ENCODE data around the gene PIH1D2. TPM values are rescaled to one million over a fixed set of nuclear protein-coding genes. Genes with fewer than 3 reads are reported as not detected.

PIH1D2 gene
- total RNA-seq, 1 experiment from 2014 or later: 0.85 TPM

GRCh38 chr11:112042161-112042960, 31.5 kb downstream of the PIH1D2 start:
- Mint-ChIP-seq H3K9me3 (no peaks in the 10 kb centered on the region), H3K36me3 (peaks cover 70% of the 10 kb centered on the region), H3K4me1 (no peaks in the 10 kb centered on the region), H3K27me3 (ENCODE audit: low read depth) (no peaks in the 10 kb centered on the region), H3K4me3 (no peak overlapping the region), H3K27ac (no peak overlapping the region)
- no peak for ATAC-seq
- ChIA-PET POLR2A (no interaction called here), CTCF (no interaction called here)
- DNase-seq (ENCODE audit: low spot score): no peak
- TF ChIP-seq GABPB1 (CRISPR knock-in tag; IDR thresholded peaks at IDR 0.05) (no peak), TEAD4 (CRISPR knock-in tag; IDR thresholded peaks at IDR 0.05) (no peak)

- ChIA-PET POLR2A (no interaction called here), CTCF (no interaction called here)
- H3K36me3 Mint-ChIP-seq: peaks cover 56% of the 10 kb centered on the region
- TF ChIP-seq SP1 (CRISPR knock-in tag; conservative IDR thresholded peaks at IDR 0.05) (no peak), ZNF121 (CRISPR knock-in tag; IDR thresholded peaks at IDR 0.05) (no peak), IRF2 (CRISPR knock-in tag; IDR thresholded peaks at IDR 0.05; ENCODE audit: borderline replicate concordance, low read depth) (no peak), ARID4B (CRISPR knock-in tag; IDR thresholded peaks at IDR 0.05; ENCODE audit: borderline replicate concordance) (no peak), NFATC4 (CRISPR knock-in tag; IDR thresholded peaks at IDR 0.05) (no peak), TP53 (CRISPR knock-in tag; IDR thresholded peaks at IDR 0.05) (no peak), NFE2L1 (CRISPR knock-in tag; IDR thresholded peaks at IDR 0.05) (no peak), MLX (CRISPR knock-in tag; IDR thresholded peaks at IDR 0.05) (no peak), STAT6 (CRISPR knock-in tag; conservative IDR thresholded peaks at IDR 0.05; ENCODE audit: low read depth) (no peak), NFYB (CRISPR knock-in tag; conservative IDR thresholded peaks at IDR 0.05; ENCODE audit: low read depth) (no peak), JUN (CRISPR knock-in tag; IDR thresholded peaks at IDR 0.05) (no peak), KAT7 (CRISPR knock-in tag; IDR thresholded peaks at IDR 0.05; ENCODE audit: borderline replicate concordance) (no peak)
- no peaks in the 10 kb centered on the region for H3K4me1 Mint-ChIP-seq
- DNase-seq (ENCODE audit: low spot score) (no peak), ATAC-seq (no peak)
- no peaks in the 10 kb centered on the region for H3K27me3 Mint-ChIP-seq (ENCODE audit: low read depth)
- H3K4me3 Mint-ChIP-seq: no peak overlapping the region
- H3K27ac Mint-ChIP-seq: no peak overlapping the region
- no peaks in the 10 kb centered on the region for H3K9me3 Mint-ChIP-seq
Observed at GRCh38 chr11:112037527-112037926, 36.3 kb downstream of the PIH1D2 start.

- H3K9me3 Mint-ChIP-seq: no peaks in the 10 kb centered on the region
- POLR2A ChIA-PET: no interaction called here
- no peak overlapping the region for H3K4me3 Mint-ChIP-seq
- H3K27me3 Mint-ChIP-seq (ENCODE audit: low read depth): no peaks in the 10 kb centered on the region
- peaks cover 62% of the 10 kb centered on the region for H3K36me3 Mint-ChIP-seq
- H3K4me1 Mint-ChIP-seq: no peaks in the 10 kb centered on the region
- no peak for DNase-seq (ENCODE audit: low spot score)
- no peak for ATAC-seq
- H3K27ac Mint-ChIP-seq: no peak overlapping the region
- CTCF ChIA-PET: no interaction called here
- TF ChIP-seq CTCF (IDR thresholded peaks at IDR 0.05) (no peak), ATF2 (CRISPR knock-in tag; IDR thresholded peaks at IDR 0.05; ENCODE audit: borderline replicate concordance, low read depth) (no peak), ESRRA (CRISPR knock-in tag; IDR thresholded peaks at IDR 0.05; ENCODE audit: borderline replicate concordance) (no peak), TCF7 (CRISPR knock-in tag; IDR thresholded peaks at IDR 0.05; ENCODE audit: low read depth) (no peak), SP1 (CRISPR knock-in tag; conservative IDR thresholded peaks at IDR 0.05) (no peak), USF2 (CRISPR knock-in tag; IDR thresholded peaks at IDR 0.05) (no peak), EMX1 (CRISPR knock-in tag; IDR thresholded peaks at IDR 0.05) (no peak), ETV6 (CRISPR knock-in tag; IDR thresholded peaks at IDR 0.05) (no peak)
Observed at GRCh38 chr11:112033902-112034301, 39.9 kb downstream of the PIH1D2 start.
